Stimulated activated CD8-positive, alpha-beta memory T cell treated with anti-CD3 and anti-CD28 coated beads, Interleukin-4, amount 100 ng/mL, for 48 hours (primary cell): ENCODE measurements around the gene PLCB2.

Source experiments
- DNase-seq: peaks from one replicate; pipeline ENCODE4 v3.0.0-alpha.2; 2020

Gene PLCB2

GRCh38 chr15:40283615-40284300, 24.0 kb downstream of the PLCB2 start:
- DNase-seq = no peak

GRCh38 chr15:40282869-40283614, 24.7 kb downstream of the PLCB2 start, which contains the start of gene ANKRD63:
Gene ANKRD63, minus strand, starts transcription at chr15:40283064. Its CDS starts 478 bp downstream, at chr15:40282586.
- DNase-seq = peak; percentile 49

- peak; percentile 66 for DNase-seq
Measured at GRCh38 chr15:40282147-40282868, 25.4 kb downstream of the PLCB2 start.

- DNase-seq = no peak
Measured at GRCh38 chr15:40281801-40282146, 26.0 kb downstream of the PLCB2 start.

- DNase-seq = no peak
Measured at GRCh38 chr15:40281057-40281800, 26.5 kb downstream of the PLCB2 start.

GRCh38 chr15:40280260-40281056, 27.3 kb downstream of the PLCB2 start:
- DNase-seq = no peak

- peak; percentile 89 for DNase-seq
Measured at GRCh38 chr15:40279437-40280141, 28.1 kb downstream of the PLCB2 start.

GRCh38 chr15:40278026-40278425, 29.7 kb downstream of the PLCB2 start:
- no peak for DNase-seq

GRCh38 chr15:40277471-40277870, 30.3 kb downstream of the PLCB2 start:
- DNase-seq = no peak

GRCh38 chr15:40276927-40277326, 30.8 kb downstream of the PLCB2 start:
- DNase-seq = no peak

GRCh38 chr15:40275954-40276353, 31.8 kb downstream of the PLCB2 start:
- no peak for DNase-seq

GRCh38 chr15:40275523-40275922, 32.2 kb downstream of the PLCB2 start:
- DNase-seq = no peak

GRCh38 chr15:40274350-40275274, 33.1 kb downstream of the PLCB2 start:
- DNase-seq = peak; percentile 94

- DNase-seq = no peak
Measured at GRCh38 chr15:40273428-40273827, 34.3 kb downstream of the PLCB2 start.

- no peak for DNase-seq
Measured at GRCh38 chr15:40272485-40273056, 35.2 kb downstream of the PLCB2 start.

- DNase-seq = no peak
Measured at GRCh38 chr15:40271685-40272484, 35.9 kb downstream of the PLCB2 start.

GRCh38 chr15:40270246-40270995, 37.3 kb downstream of the PLCB2 start:
- DNase-seq = no peak

- no peak for DNase-seq
Measured at GRCh38 chr15:40269604-40270003, 38.1 kb downstream of the PLCB2 start.
